Measurements from ENCODE around the gene APMAP.

APMAP gene

GRCh38 chr20:24986436-24987015 lies 6.0 kb downstream of the APMAP start:
- DNase-seq, result no peak

DNA sequence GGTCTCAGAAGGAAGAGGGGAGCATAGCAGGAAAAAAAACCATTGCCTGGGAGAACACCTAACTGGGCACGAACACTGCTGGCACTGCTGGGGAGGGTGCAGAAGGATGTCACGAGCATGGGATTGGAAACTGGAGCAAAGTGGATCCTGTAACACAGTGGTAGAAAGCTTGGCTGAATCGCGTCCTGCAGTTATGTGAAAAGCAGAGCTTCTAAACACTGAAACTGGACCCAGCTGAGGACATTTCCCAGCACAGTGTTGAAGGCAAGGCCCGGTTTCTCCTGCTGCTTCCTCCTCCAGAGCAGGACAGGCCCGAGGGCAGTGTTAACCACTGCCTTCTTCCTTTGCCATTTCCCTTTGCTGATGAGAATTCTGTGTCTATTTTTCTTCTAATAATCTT lies 6.7 kb downstream of the APMAP start:
- DNase-seq, result no peak

DNA sequence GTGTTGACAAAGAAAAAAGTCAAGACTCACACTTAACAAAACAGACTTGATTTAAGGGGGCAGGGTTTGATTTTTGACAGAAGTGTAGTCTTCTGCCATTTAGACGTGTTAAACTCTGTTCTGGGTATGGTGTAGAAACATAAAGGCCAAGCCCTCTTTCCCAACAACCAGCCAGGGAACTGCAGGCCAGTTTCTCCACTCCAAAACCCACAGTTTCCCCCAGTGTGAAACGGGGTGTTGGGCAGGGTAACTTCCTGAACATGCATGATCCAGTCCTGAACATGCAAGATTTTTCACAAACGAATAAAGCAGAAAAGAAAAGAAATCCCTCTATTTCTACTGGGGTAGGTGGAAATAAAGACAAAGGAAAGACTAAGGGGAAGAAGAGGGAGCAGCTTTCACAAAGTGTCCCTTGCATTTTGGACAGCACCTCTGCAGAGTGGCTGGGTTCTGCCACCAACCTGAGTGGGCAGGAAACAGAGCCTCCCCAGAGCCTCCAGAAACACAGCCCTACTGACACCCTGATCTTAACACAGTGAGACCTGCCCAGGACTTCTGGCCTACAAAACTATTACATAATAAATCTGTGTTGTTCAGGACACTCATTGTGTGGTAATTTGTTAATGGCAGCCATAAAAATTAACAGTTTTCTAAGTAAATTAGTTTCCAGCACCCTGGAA lies 7.5 kb downstream of the APMAP start:
- DNase-seq, result no peak

DNA sequence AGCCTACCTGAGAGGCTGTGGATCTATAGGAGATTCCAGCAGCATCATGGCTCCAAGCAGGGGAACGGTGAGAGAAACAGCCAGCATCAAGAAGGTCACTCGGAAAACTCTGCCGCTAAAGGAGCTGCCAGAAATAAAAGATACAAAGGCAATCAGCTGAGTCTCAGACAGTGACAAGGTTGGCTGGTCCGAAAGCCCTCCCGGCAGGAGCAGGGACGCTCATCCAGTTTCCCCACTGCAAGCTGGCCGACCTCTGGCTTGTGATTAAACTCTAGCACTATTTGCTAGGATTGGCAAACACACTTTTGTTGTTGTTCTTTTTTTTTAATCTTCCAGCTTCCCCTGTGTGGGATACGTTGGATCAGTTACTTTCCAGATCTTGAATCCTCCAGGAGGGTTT lies 8.7 kb downstream of the APMAP start:
- no peak for DNase-seq

- DNase-seq, result no peak
Observed at GRCh38 chr20:24981790-24982189, 10.8 kb downstream of the APMAP start.

GRCh38 chr20:24981282-24981681 lies 11.3 kb downstream of the APMAP start:
- no peak for DNase-seq

GRCh38 chr20:24980291-24981053 lies 12.1 kb downstream of the APMAP start:
- DNase-seq, result no peak

- no peak for DNase-seq
Observed at GRCh38 chr20:24979036-24979960, 13.3 kb downstream of the APMAP start.

DNA sequence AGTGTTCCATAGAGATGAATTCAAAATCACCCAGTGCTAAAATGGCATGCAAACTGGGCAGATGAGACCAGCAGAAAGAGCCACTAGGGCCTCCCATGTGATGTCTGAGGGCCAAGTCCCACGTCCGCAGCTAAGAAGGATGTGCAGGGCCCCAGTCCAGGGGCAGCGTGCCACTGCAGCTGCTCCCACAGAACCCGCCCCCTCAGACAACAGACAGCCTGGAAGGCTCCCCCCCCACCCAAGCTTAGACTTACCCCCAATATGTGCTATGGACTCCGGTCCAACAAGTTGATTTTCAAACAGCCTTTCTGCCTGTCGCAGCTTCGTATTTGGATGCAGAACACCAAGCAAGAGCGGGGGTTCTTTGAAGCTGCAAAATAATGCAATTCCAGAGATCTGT lies 14.0 kb downstream of the APMAP start:
- no peak for DNase-seq

GRCh38 chr20:24977797-24978196 lies 14.8 kb downstream of the APMAP start:
- DNase-seq, result no peak

DNA sequence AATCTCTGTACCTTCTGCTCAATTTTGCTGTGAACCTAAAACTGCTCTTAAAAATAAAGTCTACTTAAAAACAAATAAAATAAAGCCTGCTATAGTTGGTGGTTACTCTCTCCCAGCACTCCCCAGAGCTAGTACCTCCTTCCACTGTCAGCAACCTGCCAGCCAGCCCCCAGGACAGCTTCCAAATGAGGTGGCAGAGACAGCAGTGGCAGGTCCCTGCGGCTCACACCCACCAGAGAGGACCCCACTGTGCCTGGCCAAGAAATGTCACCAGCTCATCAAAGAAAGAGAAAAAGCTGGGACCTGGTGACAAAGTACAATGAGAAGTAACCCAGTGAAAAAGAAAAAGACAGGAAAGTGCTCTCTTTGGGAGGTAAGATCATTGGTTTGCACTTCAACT lies 15.2 kb downstream of the APMAP start:
- DNase-seq, result no peak

- no peak for DNase-seq
Observed at GRCh38 chr20:24972341-24972740, 20.2 kb downstream of the APMAP start.

- DNase-seq, result no peak
Observed at GRCh38 chr20:24971376-24972101, 21.0 kb downstream of the APMAP start.

DNA sequence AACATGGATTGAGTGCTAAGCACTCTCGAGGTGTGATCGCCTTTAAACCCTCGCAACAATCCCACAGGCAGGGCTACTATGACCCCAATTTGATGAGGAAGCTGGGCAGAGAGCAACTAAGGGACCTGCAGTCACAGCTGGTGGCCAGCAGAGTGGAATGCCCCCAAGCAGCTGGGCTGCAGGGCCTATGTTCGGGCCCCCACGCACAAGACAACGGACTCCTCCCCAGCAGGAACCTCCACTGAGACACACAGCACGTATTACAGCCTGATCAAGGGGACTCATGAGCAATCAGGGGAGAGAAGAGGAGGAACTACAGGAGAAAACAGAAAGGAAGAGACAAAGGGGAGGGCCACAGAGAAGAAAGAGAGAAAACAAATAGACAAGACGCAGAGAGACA lies 21.8 kb downstream of the APMAP start:
- no peak for DNase-seq

GRCh38 chr20:24970030-24970553 lies 22.5 kb downstream of the APMAP start:
- DNase-seq, result no peak

GRCh38 chr20:24969186-24970029 lies 23.1 kb downstream of the APMAP start:
- DNase-seq, result no peak

GRCh38 chr20:24968278-24968800 lies 24.2 kb downstream of the APMAP start:
- no peak for DNase-seq

DNA sequence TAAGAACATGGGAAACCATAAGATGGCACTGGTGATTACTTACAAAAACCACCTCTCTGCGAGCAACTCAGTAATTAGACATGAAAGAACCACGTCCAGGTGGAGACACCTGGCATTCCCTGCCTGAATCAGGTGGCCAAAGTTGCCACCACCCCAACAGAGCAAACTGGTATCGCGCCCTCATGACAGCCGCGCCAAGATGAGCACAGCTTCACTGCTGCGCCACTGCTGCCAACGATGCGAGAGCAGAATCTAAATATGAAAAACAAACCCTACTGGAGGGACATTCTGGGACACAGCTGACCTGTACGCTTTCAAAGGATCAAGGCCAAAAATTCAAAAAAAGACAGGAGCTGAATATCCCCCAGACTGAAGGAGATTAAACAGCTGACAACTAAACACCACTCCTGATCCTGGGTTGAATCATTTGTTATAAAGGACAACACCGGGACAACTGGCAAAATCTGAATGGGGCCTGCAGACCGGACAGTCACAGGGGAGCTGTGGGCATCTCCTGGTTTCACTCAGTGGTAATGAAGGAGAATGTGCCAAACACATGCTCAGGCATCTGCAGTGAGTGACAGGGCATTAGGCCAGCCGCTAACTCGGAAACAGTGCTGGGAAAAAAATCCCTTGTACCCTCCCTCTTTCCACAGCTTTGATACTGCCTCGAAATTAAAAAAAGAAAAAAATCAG lies 26.1 kb downstream of the APMAP start:
- DNase-seq, result no peak

DNA sequence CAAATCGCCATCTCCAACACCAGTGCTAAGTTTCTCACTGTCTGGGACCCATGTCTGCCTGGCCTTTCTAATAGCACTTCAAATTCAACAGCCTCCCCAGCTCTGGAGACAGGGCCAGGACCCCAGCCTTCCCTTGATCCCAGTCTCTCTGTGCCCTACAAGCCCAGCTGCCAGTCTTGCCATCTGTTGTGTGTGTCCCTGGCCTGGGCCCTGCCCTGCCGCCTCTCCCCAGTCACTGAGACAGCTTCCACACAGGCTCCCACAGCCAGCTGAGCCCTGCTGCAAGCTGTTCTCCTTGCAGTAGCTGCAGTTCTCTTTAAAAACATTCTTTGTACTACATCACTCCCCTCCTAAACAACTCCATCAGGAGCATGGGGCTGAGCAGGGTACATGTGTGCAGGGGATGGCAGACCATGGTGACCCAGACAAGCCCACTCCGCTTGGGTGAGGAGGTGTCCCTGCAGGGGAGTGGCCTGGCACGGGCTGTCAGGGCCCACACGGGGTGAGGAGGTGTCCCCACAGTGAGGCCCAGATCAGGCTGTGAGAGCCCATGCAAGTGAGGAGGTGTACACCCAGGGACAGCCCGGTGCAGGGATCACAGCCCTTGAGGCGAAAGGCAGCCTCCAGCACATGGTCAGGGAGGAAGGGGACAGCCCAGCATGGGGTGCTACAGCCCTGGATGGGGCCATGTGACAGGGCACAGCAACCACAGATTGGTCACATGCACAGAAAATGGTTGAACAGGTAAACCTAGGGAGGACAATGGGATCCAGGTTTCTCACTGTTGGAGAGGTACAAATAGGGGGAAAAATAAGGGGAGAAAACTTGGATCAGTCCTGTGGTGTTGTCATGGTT lies 27.3 kb downstream of the APMAP start:
- no peak for DNase-seq

Measured in activated gamma-delta T cell (primary cell).